Psoas muscle (tissue), 8 donors: ENCODE measurements around the gene MTMR3. TPM values are rescaled to one million over a fixed set of nuclear protein-coding genes. Genes with fewer than 3 reads are reported as not detected.

Source experiments
- ATAC-seq, 4 donors: fragments of 200-7000 bp; cut with Tn5 transposase; one replicate each; pipeline ENCODE4 v1.9.1; 2020; ENCODE audit warnings: moderate library complexity in 3 of 4, mild to moderate bottlenecking in 2 of 4
- DNase-seq, 2 donors: peaks; one replicate each; pipeline ENCODE4 v3.0.0-alpha.2; 2020
- H3K27ac ChIP-seq: fragments of 200-600 bp; one replicate; pipeline ENCODE4 v1.8.0; 2022
- H3K27me3 ChIP-seq, 3 donors: fragments of 200-600 bp in 1 of 3; one replicate each; pipeline versions ENCODE4 v1.6.1 to v1.8.0; 2013 to 2022; ENCODE audit warnings: low read length in 2 of 3, mild to moderate bottlenecking in 2 of 3, moderate library complexity in 1 of 3; ENCODE audit not compliant: insufficient read depth in 3 of 3
- H3K36me3 ChIP-seq, 2 donors: fragments of 200-600 bp in 1 of 2; one replicate each; pipeline versions ENCODE4 v1.6.1 to v1.8.0; 2013 to 2022; ENCODE audit warnings: low read depth in 1 of 2, mild to moderate bottlenecking in 1 of 2, moderate library complexity in 1 of 2; ENCODE audit not compliant: insufficient read depth in 1 of 2
- H3K4me1 ChIP-seq: fragments of 200-600 bp; one replicate; pipeline ENCODE4 v1.8.0; 2022
- H3K4me3 ChIP-seq: fragments of 200-600 bp; one replicate; pipeline ENCODE4 v1.8.0; 2022; ENCODE audit warnings: mild to moderate bottlenecking
- H3K9me3 ChIP-seq: fragments of 200-600 bp; one replicate; pipeline ENCODE4 v1.8.0; 2022
- CTCF ChIP-seq: fragments of 200-600 bp; IDR thresholded peaks from one replicate; pipeline ENCODE4 v1.8.0; 2022; ENCODE audit warnings: antibody characterized with exemption
- WGBS, 3 donors: extraction: QIAGEN DNeasy Blood & Tissue Kit; methylation state at CpG; one replicate each; pipeline versions ENCODE4 v1.1.6 to v1.1.7; 2013; 5-methylcytosine and 5-hydroxymethylcytosine counted together
- intact Hi-C, 2 donors: fragments of 100-400 bp; cut with DNase I; formaldehyde crosslinking; loops; one replicate each; pipeline versions ENCODE4 v1.11.0 to v1.14.2; 2022
- polyA plus RNA-seq, 3 donors: library from polyadenylated mRNA; stranded (reverse); fragments of 200-250 nt; gene quantifications; one replicate each; pipeline ENCODE4 v1.2.3, GENCODE V29; 2013
- total RNA-seq, 4 donors: library from RNA; stranded (reverse); fragmentation: NEBNext Ultra II Directional in 2 of 4; extraction: Animal tissue kit (Norgen Biotek cat#: 25700) in 2 of 4; gene quantifications; one replicate each; pipeline versions ENCODE4 v1.2.1 to v1.2.4, GENCODE V29; 2021 to 2023
- donor health status: healthy with polysubstance abuse.
- donor health status: DM: no; HTN: no; CAD: no; lungs with moderate emphysema.
- donor health status: Bipolar disorder and iron deficiency.
- donor health status: healthy.
- donor health status: DM: yes; HTN: yes; CAD: no.
- donor health status: DM: no; HTN: no; CAD: no.
- donor health status: DM: no; HTN: no; CAD: no.
- donor health status: DM: yes; HTN: yes; CAD: no.

MTMR3 gene
- total and polyA plus RNA-seq, 7 donors: 7.8 to 37.9 (median 31.8) TPM

DNA sequence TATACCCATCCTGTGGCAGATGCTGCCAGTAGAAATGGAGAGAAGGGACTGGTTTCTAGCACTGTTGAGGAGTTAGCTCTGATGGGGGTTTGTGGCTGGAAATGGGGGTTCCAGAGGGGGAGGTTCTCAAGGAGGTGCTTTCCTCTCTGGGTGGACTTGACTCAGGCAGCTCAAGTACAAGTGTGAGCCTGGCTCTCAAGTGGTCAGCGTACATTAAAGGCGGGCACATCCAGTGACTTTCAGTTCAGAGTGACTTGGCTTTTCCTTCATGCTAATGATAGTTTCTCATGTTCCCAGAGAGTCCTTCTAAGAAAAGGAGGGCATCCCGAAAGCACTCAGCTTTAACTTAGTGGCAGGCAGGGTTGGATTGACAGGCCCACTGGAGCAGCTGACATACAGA lies 138.4 kb downstream of the MTMR3 start:
- H3K27ac ChIP-seq: no peak overlapping the region

GRCh38 chr22:30021881-30022619 lies 139.1 kb downstream of the MTMR3 start:
- ATAC-seq: no peak

More for the DNA sequence above, 138.4 kb downstream of the MTMR3 start:
- Histone ChIP-seq H3K36me3 (peaks cover 15 to 100% of the 10 kb centered on the region in 2 donors), H3K4me1 (no peaks in the 10 kb centered on the region), H3K9me3 (no peaks in the 10 kb centered on the region), H3K27me3 (no peaks in the 10 kb centered on the region), H3K4me3 (no peak overlapping the region)
- TF ChIP-seq CTCF: no peak
- ATAC-seq: peak in 1 of 4 donors; percentile 26
- intact Hi-C loops: no loop called here
- no peak for DNase-seq
- 69 to 98% (median 82%) methylated on average over 3 of the region's 3 CpGs for WGBS, 3 donors

GRCh38 chr22:30023099-30023660 lies 140.2 kb downstream of the MTMR3 start:
- Histone ChIP-seq H3K27ac (no peak overlapping the region), H3K4me1 (peaks cover 5% of the 10 kb centered on the region), H3K4me3 (no peak overlapping the region), H3K36me3 (peaks cover 6 to 98% of the 10 kb centered on the region in 2 donors), H3K27me3 (no peaks in the 10 kb centered on the region), H3K9me3 (no peaks in the 10 kb centered on the region)
- intact Hi-C loops: no loop called here
- TF ChIP-seq CTCF: no peak
- 71 to 77% (median 75%) methylated on average over 4 of the region's 4 CpGs for WGBS, 3 donors
- ATAC-seq (no peak), DNase-seq (no peak)

More at GRCh38 chr22:30021881-30022619, 139.1 kb downstream of the MTMR3 start:
- intact Hi-C loops: no loop called here
- no peak for DNase-seq
- no peaks in the 10 kb centered on the region for H3K27me3 ChIP-seq
- H3K27ac ChIP-seq: no peak overlapping the region
- no peaks in the 10 kb centered on the region for H3K9me3 ChIP-seq
- TF ChIP-seq CTCF: no peak
- peaks cover 11 to 100% of the 10 kb centered on the region in 2 donors for H3K36me3 ChIP-seq
- 43 to 85% (median 59%) methylated on average over 8 of the region's 8 CpGs for WGBS, 3 donors
- no peaks in the 10 kb centered on the region for H3K4me1 ChIP-seq
- H3K4me3 ChIP-seq: no peak overlapping the region

- ATAC-seq (no peak), DNase-seq (no peak)
- 95 to 97% (median 96%) methylated on average over 5 of the region's 5 CpGs for WGBS, 3 donors
- Histone ChIP-seq H3K4me3 (no peak overlapping the region), H3K36me3 (peaks cover 6 to 98% of the 10 kb centered on the region in 2 donors), H3K27me3 (no peaks in the 10 kb centered on the region), H3K4me1 (peaks cover 5% of the 10 kb centered on the region), H3K9me3 (no peaks in the 10 kb centered on the region), H3K27ac (no peak overlapping the region)
- TF ChIP-seq CTCF: no peak
- intact Hi-C loops: no loop called here
Measured at GRCh38 chr22:30024231-30024630, 141.3 kb downstream of the MTMR3 start.
